Measurements from ENCODE around the gene GRK3. TPM values are rescaled to one million over a fixed set of nuclear protein-coding genes. Genes with fewer than 3 reads are reported as not detected.

Gene GRK3
- total RNA-seq, 6 experiments from 2014 or later: 1.1 to 4.9 (median 3.6) TPM

- intact Hi-C loops (cut with DNase I): no loop called here
- TF ChIP-seq, protein P1, sequence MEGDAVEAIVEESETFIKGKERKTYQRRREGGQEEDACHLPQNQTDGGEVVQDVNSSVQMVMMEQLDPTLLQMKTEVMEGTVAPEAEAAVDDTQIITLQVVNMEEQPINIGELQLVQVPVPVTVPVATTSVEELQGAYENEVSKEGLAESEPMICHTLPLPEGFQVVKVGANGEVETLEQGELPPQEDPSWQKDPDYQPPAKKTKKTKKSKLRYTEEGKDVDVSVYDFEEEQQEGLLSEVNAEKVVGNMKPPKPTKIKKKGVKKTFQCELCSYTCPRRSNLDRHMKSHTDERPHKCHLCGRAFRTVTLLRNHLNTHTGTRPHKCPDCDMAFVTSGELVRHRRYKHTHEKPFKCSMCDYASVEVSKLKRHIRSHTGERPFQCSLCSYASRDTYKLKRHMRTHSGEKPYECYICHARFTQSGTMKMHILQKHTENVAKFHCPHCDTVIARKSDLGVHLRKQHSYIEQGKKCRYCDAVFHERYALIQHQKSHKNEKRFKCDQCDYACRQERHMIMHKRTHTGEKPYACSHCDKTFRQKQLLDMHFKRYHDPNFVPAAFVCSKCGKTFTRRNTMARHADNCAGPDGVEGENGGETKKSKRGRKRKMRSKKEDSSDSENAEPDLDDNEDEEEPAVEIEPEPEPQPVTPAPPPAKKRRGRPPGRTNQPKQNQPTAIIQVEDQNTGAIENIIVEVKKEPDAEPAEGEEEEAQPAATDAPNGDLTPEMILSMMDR (IDR thresholded peaks at IDR 0.05): no peak
- no peak for TF ChIP-seq POLR2A (IDR thresholded peaks at IDR 0.05)
- Histone ChIP-seq H3K4me3 (no peak overlapping the region), H3K36me3 (no peaks in the 10 kb centered on the region), H3K4me1 (no peaks in the 10 kb centered on the region), H3K27me3 (no peaks in the 10 kb centered on the region), H3K9me3 (no peaks in the 10 kb centered on the region), H3K27ac (no peak overlapping the region)
- ATAC-seq: no peak
- DNase-seq: no peak
Measured at GRCh38 chr22:25650833-25651232, 86.4 kb downstream of the GRK3 start.

DNA sequence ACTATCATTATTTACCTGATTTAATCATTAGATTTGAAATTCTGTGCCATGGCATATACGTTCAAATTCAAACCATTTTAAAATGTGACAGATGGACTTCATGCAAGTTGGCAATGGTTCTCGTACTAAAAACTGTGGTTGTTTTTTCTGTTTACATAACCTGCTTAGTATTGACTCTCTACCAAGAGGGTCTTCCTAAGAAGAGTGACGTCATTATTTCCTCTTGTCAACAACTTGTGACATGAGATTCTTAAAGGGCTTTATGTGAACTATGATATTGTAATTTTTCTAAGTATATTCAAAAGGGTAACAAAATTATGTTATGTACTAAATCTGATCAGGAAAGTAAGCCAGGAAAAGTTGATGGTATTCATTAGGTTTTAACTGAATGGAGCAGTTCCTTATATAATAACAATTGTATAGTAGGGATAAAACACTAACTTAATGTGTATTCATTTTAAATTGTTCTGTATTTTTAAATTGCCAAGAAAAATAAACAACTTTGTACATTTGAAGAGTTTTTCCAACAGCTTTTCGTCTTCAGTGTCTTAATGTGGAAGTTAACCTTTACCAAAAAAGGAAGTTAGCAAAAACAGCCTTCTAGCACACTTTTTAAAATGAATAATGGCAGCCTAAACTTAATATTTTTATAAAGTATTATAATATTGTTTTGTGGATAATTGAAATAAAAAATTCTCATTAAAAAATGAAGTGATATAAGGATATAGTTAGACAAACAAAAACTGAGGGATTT lies 87.0 kb downstream of the GRK3 start:
- Histone ChIP-seq H3K9me3 (no peaks in the 10 kb centered on the region), H3K4me1 (no peaks in the 10 kb centered on the region), H3K27me3 (no peaks in the 10 kb centered on the region), H3K4me3 (no peak overlapping the region), H3K27ac (no peak overlapping the region), H3K36me3 (no peaks in the 10 kb centered on the region)
- no peak for DNase-seq
- ATAC-seq: no peak
- WGBS (ENCODE audit: insufficient coverage, low coverage, low lambda C conversion rate, missing lambda C conversion rate): 32% methylated on average over 4 of the region's 4 CpGs
- intact Hi-C loops (cut with DNase I): no loop called here
- TF ChIP-seq, protein P1 (IDR thresholded peaks at IDR 0.05): no peak
- TF ChIP-seq POLR2A (IDR thresholded peaks at IDR 0.05): no peak

DNA sequence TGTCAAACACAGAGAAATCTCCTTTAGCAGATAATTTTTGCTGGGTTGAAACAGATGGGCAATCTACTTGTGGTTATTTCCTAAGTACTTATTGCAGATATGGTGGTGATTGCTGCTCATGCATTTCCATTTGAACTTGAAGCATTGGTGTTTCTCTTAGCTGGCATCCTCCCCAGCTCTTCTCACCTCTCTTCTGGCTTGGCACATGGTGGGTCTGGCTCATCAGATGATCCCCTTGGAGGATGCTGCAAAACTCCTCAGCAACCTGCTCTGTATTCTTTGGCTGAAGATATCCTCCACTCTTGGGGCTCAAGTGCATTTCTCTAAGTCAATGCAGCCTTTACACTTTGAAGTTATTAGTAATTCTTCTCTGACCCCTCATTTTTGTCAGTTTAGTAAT lies 90.2 kb downstream of the GRK3 start:
- intact Hi-C loops (cut with DNase I): no loop called here
- Histone ChIP-seq H3K36me3 (no peaks in the 10 kb centered on the region), H3K27ac (no peak overlapping the region), H3K9me3 (no peaks in the 10 kb centered on the region), H3K4me1 (no peaks in the 10 kb centered on the region), H3K4me3 (no peak overlapping the region), H3K27me3 (no peaks in the 10 kb centered on the region)
- TF ChIP-seq, protein P1 (IDR thresholded peaks at IDR 0.05): no peak
- no peak for TF ChIP-seq POLR2A (IDR thresholded peaks at IDR 0.05)
- ATAC-seq (no peak), DNase-seq (no peak)

GRCh38 chr22:25655371-25655935 lies 91.0 kb downstream of the GRK3 start:
- H3K9me3 ChIP-seq: no peaks in the 10 kb centered on the region

More at GRCh38 chr22:25655371-25655935, 91.0 kb downstream of the GRK3 start:
- DNase-seq (no peak), ATAC-seq (no peak)
- no peak for TF ChIP-seq POLR2A (IDR thresholded peaks at IDR 0.05)
- TF ChIP-seq, protein P1 (IDR thresholded peaks at IDR 0.05): no peak
- Histone ChIP-seq H3K4me1 (no peaks in the 10 kb centered on the region), H3K4me3 (no peak overlapping the region), H3K27me3 (no peaks in the 10 kb centered on the region), H3K36me3 (no peaks in the 10 kb centered on the region), H3K27ac (no peak overlapping the region)
- intact Hi-C loops (cut with DNase I): no loop called here
- WGBS (ENCODE audit: insufficient coverage, low coverage, low lambda C conversion rate, missing lambda C conversion rate): 73% methylated on average over 3 of the region's 4 CpGs
